GM19238 (cell line): ENCODE results near the gene FOXD4L5.
"Not testable (repeated sequence)": the region's sequence is repeated elsewhere in the genome, so short reads cannot be mapped to it uniquely, and the experiment has no call there.

ENCODE experiments used
- DNase-seq: peaks from one replicate; pipeline ENCODE4 v3.0.0; 2011; ENCODE audit warnings: low spot score; ENCODE audit not compliant: insufficient read length

The FOXD4L5 gene

GRCh38 chr9:65285109-65285508 is at the start of gene FOXD4L5:
TSS of gene FOXD4L5 (minus strand) at chr9:65285209. CDS start at chr9:65284377, 832 bp downstream.
- not testable (repeated sequence) for DNase-seq

GRCh38 chr9:65283943-65284342 is 1.1 kb downstream of the FOXD4L5 start:
- DNase-seq, result not testable (repeated sequence)

- not testable (repeated sequence) for DNase-seq
Measured at GRCh38 chr9:65282976-65283375, 2.0 kb downstream of the FOXD4L5 start.
